GM18870 (cell line): ENCODE results near the gene TFDP1.

ENCODE experiments used
- ATAC-seq: cut with Tn5 transposase; IDR thresholded peaks from one replicate; pipeline ENCODE4 v1.9.1; 2021; ENCODE audit warnings: moderate library complexity; ENCODE audit not compliant: unreplicated experiment

The TFDP1 gene

GRCh38 chr13:113660066-113660465 is 75.5 kb downstream of the TFDP1 start:
- ATAC-seq = no peak

- ATAC-seq = no peak
These were observed 77.0 kb downstream of the TFDP1 start for GRCh38 chr13:113661509-113661908.

GRCh38 chr13:113663934-113664333 is 79.4 kb downstream of the TFDP1 start:
- ATAC-seq = no peak

- ATAC-seq = no peak
These were observed 80.4 kb downstream of the TFDP1 start for GRCh38 chr13:113664751-113665596.

GRCh38 chr13:113665597-113666328 is 81.2 kb downstream of the TFDP1 start:
- ATAC-seq = no peak

GRCh38 chr13:113666329-113666670 is 81.7 kb downstream of the TFDP1 start:
- no peak for ATAC-seq

- ATAC-seq = no peak
These were observed 82.6 kb downstream of the TFDP1 start, which contains the start of gene GRK1 for GRCh38 chr13:113666951-113667701. TSS of gene GRK1 (plus strand) at chr13:113667219. CDS start at chr13:113667387, 168 bp downstream.

GRCh38 chr13:113667771-113668490 is 83.4 kb downstream of the TFDP1 start:
- no peak for ATAC-seq

- no peak for ATAC-seq
These were observed 84.0 kb downstream of the TFDP1 start for GRCh38 chr13:113668491-113668971.

- no peak for ATAC-seq
These were observed 84.7 kb downstream of the TFDP1 start for GRCh38 chr13:113669231-113669754.

- no peak for ATAC-seq
These were observed 85.3 kb downstream of the TFDP1 start for GRCh38 chr13:113669755-113670341.

GRCh38 chr13:113670541-113670940 is 86.0 kb downstream of the TFDP1 start:
- no peak for ATAC-seq

- ATAC-seq = no peak
These were observed 86.8 kb downstream of the TFDP1 start for GRCh38 chr13:113671066-113672001.

- no peak for ATAC-seq
These were observed 87.6 kb downstream of the TFDP1 start for GRCh38 chr13:113672002-113672651.
